HL-60 (cell line): ENCODE results near the gene SLC22A12.

ENCODE experiments used
- DNase-seq, 2 experiments: peaks; one replicate each; pipeline ENCODE4 v3.0.0-alpha.2; 2010 to 2020; ENCODE audit warnings: low read depth in 1 of 2, low spot score in 1 of 2
- H3K27ac ChIP-seq: fragments of 250-450 bp; sonication (Bioruptor Pico); replicated peaks from 2 replicates; pipeline ENCODE4 v1.5.1; 2020; ENCODE audit warnings: mild to moderate bottlenecking, moderate library complexity
- H3K27me3 ChIP-seq: fragments of 250-450 bp; sonication (Bioruptor Pico); 2 replicates; pipeline ENCODE4 v1.5.1; 2021; ENCODE audit warnings: mild to moderate bottlenecking, moderate library complexity; ENCODE audit not compliant: insufficient read depth, poor library complexity, severe bottlenecking
- H3K4me3 ChIP-seq: replicated peaks from 2 replicates; pipeline ENCODE4 v1.5.1; 2011; ENCODE audit warnings: mild to moderate bottlenecking, control low read depth, low read length; ENCODE audit not compliant: insufficient read depth
- CTCF ChIP-seq: IDR thresholded peaks from one replicate; pipeline ENCODE4 v1.5.1; 2011; ENCODE audit warnings: low read length, control low read depth, inconsistent platforms; ENCODE audit not compliant: insufficient read depth
- GABPA ChIP-seq: IDR thresholded peaks from 2 replicates; pipeline ENCODE4 v1.6.1; 2012; ENCODE audit warnings: low read depth
- POLR2AphosphoS5 ChIP-seq: IDR thresholded peaks from 2 replicates; pipeline ENCODE4 v1.6.1; 2012; ENCODE audit warnings: low read depth
- REST ChIP-seq: IDR thresholded peaks from 2 replicates; pipeline ENCODE4 v1.6.1; 2012; ENCODE audit warnings: low read depth; ENCODE audit not compliant: insufficient replicate concordance
- SPI1 ChIP-seq: IDR thresholded peaks from 2 replicates; pipeline ENCODE4 v1.6.1; 2012; ENCODE audit warnings: low read depth, mild to moderate bottlenecking, borderline replicate concordance

The SLC22A12 gene

GRCh38 chr11:64580412-64580811, 10.6 kb upstream of the SLC22A12 start:
- no peak overlapping the region for H3K4me3 ChIP-seq
- no peak for DNase-seq
- TF ChIP-seq CTCF (no peak), REST (no peak), SPI1 (no peak), POLR2AphosphoS5 (no peak), GABPA (no peak)
- H3K27me3 ChIP-seq, result no peaks in the 10 kb centered on the region
- H3K27ac ChIP-seq, result no peak overlapping the region

- no peak for TF ChIP-seq SPI1
- TF ChIP-seq GABPA, result no peak
- TF ChIP-seq POLR2AphosphoS5, result no peak
- no peak overlapping the region for H3K27ac ChIP-seq
- no peaks in the 10 kb centered on the region for H3K27me3 ChIP-seq
- no peak overlapping the region for H3K4me3 ChIP-seq
- DNase-seq, result no peak
These were observed 9.9 kb upstream of the SLC22A12 start for GRCh38 chr11:64581057-64581523.

- Histone ChIP-seq H3K27ac (no peak overlapping the region), H3K4me3 (no peak overlapping the region), H3K27me3 (no peaks in the 10 kb centered on the region)
- DNase-seq, result no peak
- no peak for TF ChIP-seq CTCF
These were observed 8.1 kb upstream of the SLC22A12 start for GRCh38 chr11:64582885-64583284.

GRCh38 chr11:64583296-64584262, 7.4 kb upstream of the SLC22A12 start:
- no peak overlapping the region for H3K4me3 ChIP-seq
- no peaks in the 10 kb centered on the region for H3K27me3 ChIP-seq
- no peak overlapping the region for H3K27ac ChIP-seq
- TF ChIP-seq CTCF, result no peak
- TF ChIP-seq POLR2AphosphoS5, result no peak
- TF ChIP-seq SPI1, result no peak
- TF ChIP-seq REST, result no peak
- TF ChIP-seq GABPA, result no peak
- no peak for DNase-seq
